Measurements from ENCODE around the gene GP1BA. TPM values are rescaled to one million over a fixed set of nuclear protein-coding genes. Genes with fewer than 3 reads are reported as not detected.

Gene GP1BA
- total RNA-seq, 4 donors from 2014 or later = not detected

DNA sequence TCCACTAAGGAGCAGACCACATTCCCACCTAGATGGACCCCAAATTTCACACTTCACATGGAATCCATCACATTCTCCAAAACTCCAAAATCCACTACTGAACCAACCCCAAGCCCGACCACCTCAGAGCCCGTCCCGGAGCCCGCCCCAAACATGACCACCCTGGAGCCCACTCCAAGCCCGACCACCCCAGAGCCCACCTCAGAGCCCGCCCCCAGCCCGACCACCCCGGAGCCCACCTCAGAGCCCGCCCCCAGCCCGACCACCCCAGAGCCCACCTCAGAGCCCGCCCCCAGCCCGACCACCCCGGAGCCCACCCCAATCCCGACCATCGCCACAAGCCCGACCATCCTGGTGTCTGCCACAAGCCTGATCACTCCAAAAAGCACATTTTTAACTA is 1.6 kb downstream of the GP1BA start:
- no peak for TF ChIP-seq POLR2A (IDR thresholded peaks at IDR 0.05)
- no peak for TF ChIP-seq CTCF (IDR thresholded peaks at IDR 0.05)
- DNase-seq (ENCODE audit: low spot score in 2 of 2) = no peak
- WGBS, 2 donors = 74 to 81% methylated on average over 11 to 14 of the region's 16 CpGs
- intact Hi-C loops (cut with DNase I; ENCODE audit: low total_unique reads) = no loop called here
- no peak overlapping the region for H3K4me3 ChIP-seq (ENCODE audit: low read depth, poor library complexity, severe bottlenecking)

GRCh38 chr17:4934173-4934979 is 2.3 kb downstream of the GP1BA start:
- intact Hi-C loops (cut with DNase I; ENCODE audit: low total_unique reads) = no loop called here
- DNase-seq (ENCODE audit: low spot score in 2 of 2) = no peak
- WGBS, 2 donors = 25% methylated on average over 14 of the region's 14 CpGs
- no peak for TF ChIP-seq POLR2A (IDR thresholded peaks at IDR 0.05)
- TF ChIP-seq CTCF (IDR thresholded peaks at IDR 0.05) = no peak
- no peak overlapping the region for H3K4me3 ChIP-seq (ENCODE audit: low read depth, poor library complexity, severe bottlenecking)

GRCh38 chr17:4935650-4936049 is 3.6 kb downstream of the GP1BA start:
- intact Hi-C loops (cut with DNase I; ENCODE audit: low total_unique reads) = no loop called here
- no peak overlapping the region for H3K4me3 ChIP-seq (ENCODE audit: low read depth, poor library complexity, severe bottlenecking)
- TF ChIP-seq CTCF (IDR thresholded peaks at IDR 0.05) = no peak
- no peak for DNase-seq (ENCODE audit: low spot score in 2 of 2)

DNA sequence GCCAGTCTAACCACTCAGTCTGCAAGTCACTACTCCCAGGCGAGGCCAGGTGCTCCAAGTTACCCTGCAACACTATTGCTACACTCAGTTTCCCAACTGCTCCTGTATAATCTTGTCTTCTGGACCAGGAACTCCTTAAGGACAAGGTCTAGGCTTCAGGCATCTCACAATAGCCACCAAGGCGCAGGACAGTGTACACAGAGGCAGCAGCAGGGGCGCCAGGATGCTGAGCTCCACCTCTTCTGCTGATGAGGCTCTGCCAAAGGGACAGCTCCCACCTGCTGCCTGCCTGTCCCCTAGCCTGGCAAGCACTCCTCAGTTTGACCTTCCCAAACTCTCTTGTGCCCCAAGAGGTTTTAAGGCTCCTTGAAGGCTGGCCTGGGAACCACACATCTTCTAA is 4.4 kb downstream of the GP1BA start:
- H3K4me3 ChIP-seq (ENCODE audit: low read depth, poor library complexity, severe bottlenecking) = no peak overlapping the region
- TF ChIP-seq CTCF (IDR thresholded peaks at IDR 0.05) (no peak), POLR2A (IDR thresholded peaks at IDR 0.05) (no peak)
- WGBS, 2 donors = 73 to 80% methylated on average over 3 of the region's 3 CpGs
- DNase-seq (ENCODE audit: low spot score in 2 of 2) = no peak
- intact Hi-C loops (cut with DNase I; ENCODE audit: low total_unique reads) = no loop called here

DNA sequence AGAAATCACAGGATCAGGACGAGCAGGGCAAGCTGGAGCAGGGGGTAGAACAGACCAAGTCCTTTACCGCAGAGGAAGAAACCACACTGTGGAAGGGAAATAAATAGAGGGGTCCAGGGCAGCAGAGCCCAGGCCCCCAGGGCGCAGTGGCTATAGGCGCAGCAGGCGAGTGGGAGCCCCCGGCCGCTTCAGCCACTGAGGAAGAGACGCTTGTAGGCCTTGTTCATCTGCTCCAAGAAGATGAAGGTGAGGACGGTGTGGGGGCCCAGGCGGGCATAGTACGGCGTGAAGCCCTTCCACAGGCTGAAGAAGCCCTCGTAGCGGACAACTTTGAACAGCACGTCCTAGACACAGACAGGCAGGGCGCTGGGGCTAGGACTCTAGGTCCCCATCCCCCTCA is 5.5 kb downstream of the GP1BA start:
- WGBS, 2 donors = 94 to 97% methylated on average over 16 of the region's 16 CpGs
- no peak overlapping the region for H3K4me3 ChIP-seq (ENCODE audit: low read depth, poor library complexity, severe bottlenecking)
- intact Hi-C loops (cut with DNase I; ENCODE audit: low total_unique reads) = no loop called here
- TF ChIP-seq POLR2A (IDR thresholded peaks at IDR 0.05) (no peak), CTCF (IDR thresholded peaks at IDR 0.05) (no peak)
- no peak for DNase-seq (ENCODE audit: low spot score in 2 of 2)

DNA sequence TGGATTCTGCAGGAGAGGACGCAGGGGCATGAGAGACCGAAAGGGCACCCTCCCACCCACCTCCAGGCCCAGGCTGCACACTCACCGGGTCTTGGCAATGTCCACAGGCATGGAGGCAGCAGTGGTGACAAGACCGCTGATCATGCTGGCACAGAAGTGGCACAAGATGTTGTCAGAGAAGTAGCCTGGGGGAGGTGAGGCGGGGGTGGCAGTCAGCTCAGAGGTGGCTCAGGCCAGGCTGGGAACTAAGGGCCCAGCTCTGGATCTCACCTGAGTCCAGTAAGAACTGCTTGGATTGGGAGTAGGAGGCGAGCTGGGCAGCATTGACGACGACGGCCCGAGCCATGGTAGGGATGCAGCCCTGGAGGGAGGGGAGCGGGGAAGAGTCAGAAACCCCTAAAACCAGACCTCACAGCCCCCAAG is 6.0 kb downstream of the GP1BA start:
- 83 to 88% methylated on average over 11 of the region's 11 CpGs for WGBS, 2 donors
- intact Hi-C loops (cut with DNase I; ENCODE audit: low total_unique reads) = no loop called here
- no peak for DNase-seq (ENCODE audit: low spot score in 2 of 2)
- H3K4me3 ChIP-seq (ENCODE audit: low read depth, poor library complexity, severe bottlenecking) = no peak overlapping the region
- TF ChIP-seq CTCF (IDR thresholded peaks at IDR 0.05) (no peak), POLR2A (IDR thresholded peaks at IDR 0.05) (no peak)
